Daoy (cell line): Measurements from ENCODE around the gene METTL23. TPM values are rescaled to one million over a fixed set of nuclear protein-coding genes. Genes with fewer than 3 reads are reported as not detected.
A peak's percentile ranks its signal among the peaks of the same experiment; 100 is the strongest.
"Not testable (repeated sequence)": the region's sequence is repeated elsewhere in the genome, so short reads cannot be mapped to it uniquely, and the experiment has no call there.

Experiments used
- DNase-seq: peaks from one replicate; pipeline ENCODE4 v3.0.0-alpha.2; 2015; ENCODE audit warnings: low read depth
- total RNA-seq: library from RNA; depleted of rRNA; stranded (reverse); fragments of >200 nt; shearing (Covaris generic); gene quantifications from 2 replicates; pipeline ENCODE4 v1.2.3, GENCODE V29; 2014

Gene METTL23
- total RNA-seq, 1 experiment from 2014 or later, result 36.5 TPM

DNA sequence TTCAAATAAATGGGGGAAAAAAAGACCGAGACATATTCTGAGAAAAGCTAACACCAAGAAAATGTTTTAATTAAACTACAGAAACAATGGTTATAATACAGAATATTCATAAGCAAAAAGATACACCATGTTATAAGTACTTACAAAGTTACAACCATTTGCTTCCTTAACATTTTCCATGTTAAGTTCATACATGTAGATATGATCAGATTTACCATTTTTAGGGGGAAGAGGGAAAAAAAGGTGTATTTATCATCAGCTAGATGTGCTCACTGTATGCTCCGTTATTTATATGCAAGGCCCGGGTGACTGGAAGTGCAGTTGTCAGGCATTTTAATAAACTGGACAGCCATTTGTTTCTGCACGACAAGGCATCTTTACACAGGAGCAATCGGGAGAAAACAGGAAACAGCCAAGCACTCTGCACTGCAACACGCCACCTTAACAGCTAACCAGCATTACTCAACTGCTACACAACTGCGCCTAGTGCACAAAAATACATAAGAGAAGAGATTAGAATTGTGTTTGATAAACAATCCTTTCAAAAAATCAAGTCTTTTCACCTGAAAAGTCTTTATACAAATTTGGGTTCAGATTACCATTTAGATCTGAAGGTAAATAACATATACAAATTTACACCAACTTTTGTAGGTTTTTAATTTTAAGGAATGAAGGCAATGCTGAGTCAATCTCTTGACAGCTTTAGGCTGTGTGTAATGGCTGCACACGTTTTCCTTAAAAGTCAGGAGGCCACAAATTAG lies 7.6 kb downstream of the METTL23 start:
- no peak for DNase-seq

DNA sequence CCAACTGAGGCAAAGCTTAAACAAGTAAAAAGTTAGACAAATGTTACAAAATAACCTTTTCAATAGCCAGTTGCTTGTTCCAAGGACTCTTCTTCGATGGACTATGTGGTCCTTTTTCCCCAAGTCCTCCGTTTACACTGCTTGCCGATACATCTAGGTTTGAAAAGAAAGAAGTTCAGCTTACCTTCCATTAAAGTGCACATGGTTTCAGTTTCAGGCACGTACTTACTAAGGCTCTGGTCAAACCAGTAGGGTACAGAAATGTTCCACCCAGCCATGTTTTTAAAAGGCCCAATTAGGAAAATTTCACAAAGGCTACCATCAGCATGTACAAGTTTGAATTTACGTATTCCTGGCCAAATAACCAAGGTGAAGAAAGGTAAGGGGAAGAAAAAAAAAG lies 8.4 kb downstream of the METTL23 start:
- DNase-seq, result peak; percentile 27

GRCh38 chr17:76735586-76736348 lies 9.1 kb downstream of the METTL23 start:
- no peak for DNase-seq

DNA sequence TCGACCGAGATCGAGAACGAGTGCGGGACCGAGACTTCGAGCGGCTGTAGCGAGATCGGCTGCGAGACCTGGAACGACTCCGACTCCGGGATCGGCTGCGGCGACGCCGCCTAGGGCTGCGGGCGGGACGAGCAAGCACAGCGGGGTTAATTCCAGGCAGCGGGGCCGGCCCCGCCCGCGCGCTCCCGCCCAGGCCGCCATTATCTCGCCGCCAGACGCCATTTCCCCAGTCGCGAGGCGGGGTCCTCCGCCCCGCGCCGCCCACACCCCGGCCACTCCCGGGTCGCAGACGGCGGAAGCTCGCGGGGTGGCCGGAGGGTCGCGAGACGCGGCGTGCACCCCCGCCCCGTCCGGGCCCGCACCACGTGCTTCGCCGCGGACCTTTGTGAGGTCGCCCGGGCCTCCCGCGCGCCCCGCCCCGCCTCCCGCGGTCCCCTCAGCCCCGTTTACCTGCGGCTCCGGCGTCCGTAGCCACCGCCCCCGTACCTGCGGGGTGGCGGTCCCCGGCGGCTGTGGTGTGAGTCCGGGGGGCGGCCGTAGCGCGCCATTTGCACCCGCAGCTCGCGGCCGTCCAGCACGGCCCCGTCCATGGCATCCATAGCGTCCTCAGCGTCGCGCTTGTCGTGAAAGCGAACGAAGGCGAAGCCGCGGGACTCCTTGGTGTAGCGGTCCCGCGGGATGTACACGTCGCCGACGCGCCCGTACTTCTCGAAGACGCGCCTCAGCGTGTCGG lies 9.9 kb downstream of the METTL23 start:
- DNase-seq, result peak; percentile 60

GRCh38 chr17:76737082-76737675 lies 10.5 kb downstream of the METTL23 start, which contains the start of gene SRSF2:
Gene SRSF2 (minus strand): TSS chr17:76737331. CDS start chr17:76737160, 171 bp downstream.
- DNase-seq, result peak; percentile 99

- peak; percentile 98 for DNase-seq
Measured at GRCh38 chr17:76737676-76738467, 11.2 kb downstream of the METTL23 start, which contains the start of gene MFSD11. Gene MFSD11 (plus strand): TSS chr17:76738119. CDS start chr17:76738353, 234 bp downstream.

- DNase-seq, result no peak
Measured at GRCh38 chr17:76738468-76738850, 11.8 kb downstream of the METTL23 start.

GRCh38 chr17:76739568-76740115 lies 13.0 kb downstream of the METTL23 start:
- DNase-seq, result not testable (repeated sequence)

DNA sequence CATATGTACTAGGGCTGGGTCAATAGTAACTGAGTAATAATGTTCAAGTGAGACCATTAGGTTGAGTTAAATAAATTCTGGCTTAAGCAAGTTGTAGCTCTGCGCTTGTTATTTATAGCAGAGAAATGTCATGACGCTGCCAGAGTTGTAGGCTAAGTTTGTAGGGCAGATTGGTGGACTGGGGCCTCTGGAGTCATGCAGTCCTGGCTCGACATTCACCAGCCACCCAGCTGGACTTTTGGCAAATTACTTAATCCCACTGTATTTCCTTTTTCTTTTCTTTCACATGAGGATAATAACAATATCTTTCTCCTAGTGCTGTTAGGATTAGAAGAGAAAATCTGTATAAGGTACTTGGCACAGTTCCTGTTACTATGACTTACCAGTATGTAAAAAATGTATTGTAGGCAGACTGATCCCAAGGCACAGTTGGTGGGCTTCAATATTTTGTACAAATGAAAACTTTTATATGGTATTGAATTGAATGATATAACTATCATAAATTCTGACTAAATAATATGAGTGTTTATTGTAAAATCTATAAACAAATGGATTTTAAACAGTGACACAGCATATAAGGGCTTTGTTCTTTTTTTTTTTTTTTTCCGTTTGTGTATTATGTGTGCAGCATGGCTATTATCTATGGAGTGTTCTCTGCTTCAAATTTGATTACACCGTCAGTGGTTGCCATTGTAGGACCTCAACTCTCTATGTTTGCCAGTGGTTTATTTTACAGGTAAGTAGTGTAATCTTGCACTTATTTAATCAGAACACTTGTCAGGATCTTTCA lies 13.9 kb downstream of the METTL23 start:
- no peak for DNase-seq

GRCh38 chr17:76742958-76743357 lies 16.3 kb downstream of the METTL23 start:
- no peak for DNase-seq

- no peak for DNase-seq
Measured at GRCh38 chr17:76744747-76745146, 18.1 kb downstream of the METTL23 start.

DNA sequence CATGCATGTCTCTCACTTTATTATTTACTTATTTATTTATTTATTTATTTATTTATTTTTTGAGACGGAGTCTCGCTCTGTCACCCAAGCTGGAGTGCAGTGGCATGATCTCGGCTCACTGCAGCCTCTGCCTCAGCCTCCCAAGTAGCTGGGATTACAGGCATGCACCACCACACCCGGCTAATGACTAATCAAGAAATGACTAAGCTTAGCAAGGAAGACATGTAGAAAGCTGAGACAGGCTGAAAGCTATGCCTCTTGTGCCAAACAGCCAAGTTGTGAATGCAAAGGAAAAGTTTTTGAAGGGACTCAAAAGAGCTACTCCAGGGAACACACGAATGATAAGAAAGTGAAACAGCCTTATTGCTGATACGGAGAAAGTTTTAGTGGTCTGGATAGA lies 19.1 kb downstream of the METTL23 start:
- not testable (repeated sequence) for DNase-seq

- no peak for DNase-seq
Measured at GRCh38 chr17:76747716-76748363, 21.2 kb downstream of the METTL23 start.

- DNase-seq, result no peak
Measured at GRCh38 chr17:76748657-76749056, 22.0 kb downstream of the METTL23 start.

- no peak for DNase-seq
Measured at GRCh38 chr17:76751416-76751993, 24.9 kb downstream of the METTL23 start.

- DNase-seq, result no peak
Measured at GRCh38 chr17:76752006-76752405, 25.4 kb downstream of the METTL23 start.

- DNase-seq, result no peak
Measured at GRCh38 chr17:76753061-76753961, 26.7 kb downstream of the METTL23 start.

DNA sequence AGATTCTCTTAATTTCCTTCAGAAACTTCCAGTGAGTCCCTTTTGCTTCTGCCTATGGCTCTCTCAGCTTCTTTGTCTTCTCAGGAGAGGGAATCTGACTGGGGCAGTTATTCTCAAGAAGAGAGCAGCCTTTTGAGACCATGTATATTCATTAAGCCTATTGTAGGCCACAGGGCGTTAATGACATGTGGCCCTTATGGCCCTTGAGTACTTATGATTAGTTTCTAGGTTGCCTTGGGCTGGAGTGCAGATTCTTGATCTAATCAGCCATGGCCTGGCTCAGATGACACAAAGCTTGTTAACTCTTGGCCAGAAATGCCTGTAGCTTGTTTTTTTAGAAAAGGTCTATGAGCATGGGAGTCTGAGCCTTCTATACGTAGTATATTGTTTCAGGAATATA lies 28.6 kb downstream of the METTL23 start:
- DNase-seq, result no peak
